ENCODE measurements around the gene LCN6.

DNA sequence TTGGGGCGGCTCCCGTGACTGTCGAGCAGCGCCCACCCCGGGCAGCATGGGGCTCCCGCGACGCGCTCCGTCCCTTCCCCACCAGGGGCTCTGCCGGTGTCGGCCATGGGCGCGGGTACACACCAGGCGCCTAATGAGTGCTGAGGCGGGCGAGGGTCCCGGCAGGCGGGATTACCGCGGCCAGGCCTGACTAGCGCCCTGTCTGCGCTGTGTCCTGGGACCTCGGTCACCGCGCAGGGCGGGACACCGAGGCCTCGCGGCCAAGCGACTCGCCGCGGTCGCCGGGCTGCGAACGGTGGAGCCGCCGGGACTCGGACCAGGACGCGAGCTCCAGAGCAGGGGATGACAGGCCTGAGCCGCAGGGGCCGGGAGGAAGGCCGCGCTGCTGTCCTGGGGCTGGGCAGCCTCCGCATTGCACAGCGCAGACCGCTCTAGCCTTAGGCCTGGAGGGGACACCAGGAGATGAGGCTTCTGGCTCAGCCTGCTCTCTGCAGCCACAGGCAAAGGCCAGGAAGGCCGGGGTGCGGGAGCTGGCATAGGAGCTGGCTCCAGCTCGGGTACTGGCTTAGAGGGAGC, 19.7 kb downstream of the LCN6 start:
- TF ChIP-seq, protein P1, sequence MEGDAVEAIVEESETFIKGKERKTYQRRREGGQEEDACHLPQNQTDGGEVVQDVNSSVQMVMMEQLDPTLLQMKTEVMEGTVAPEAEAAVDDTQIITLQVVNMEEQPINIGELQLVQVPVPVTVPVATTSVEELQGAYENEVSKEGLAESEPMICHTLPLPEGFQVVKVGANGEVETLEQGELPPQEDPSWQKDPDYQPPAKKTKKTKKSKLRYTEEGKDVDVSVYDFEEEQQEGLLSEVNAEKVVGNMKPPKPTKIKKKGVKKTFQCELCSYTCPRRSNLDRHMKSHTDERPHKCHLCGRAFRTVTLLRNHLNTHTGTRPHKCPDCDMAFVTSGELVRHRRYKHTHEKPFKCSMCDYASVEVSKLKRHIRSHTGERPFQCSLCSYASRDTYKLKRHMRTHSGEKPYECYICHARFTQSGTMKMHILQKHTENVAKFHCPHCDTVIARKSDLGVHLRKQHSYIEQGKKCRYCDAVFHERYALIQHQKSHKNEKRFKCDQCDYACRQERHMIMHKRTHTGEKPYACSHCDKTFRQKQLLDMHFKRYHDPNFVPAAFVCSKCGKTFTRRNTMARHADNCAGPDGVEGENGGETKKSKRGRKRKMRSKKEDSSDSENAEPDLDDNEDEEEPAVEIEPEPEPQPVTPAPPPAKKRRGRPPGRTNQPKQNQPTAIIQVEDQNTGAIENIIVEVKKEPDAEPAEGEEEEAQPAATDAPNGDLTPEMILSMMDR (optimal IDR thresholded peaks at IDR 0.05 in 1 of 3, IDR thresholded peaks at IDR 0.05 in 1 of 3, conservative IDR thresholded peaks at IDR 0.05 in 1 of 3; ENCODE audit: extremely low read depth in 1 of 3, insufficient read depth in 2 of 3, low read length in 3 of 3): no peak
- no peak for TF ChIP-seq EZH2 (IDR thresholded peaks at IDR 0.05; ENCODE audit: low read length)
